NCI-H748 treated with DMSO at 0.1 percent for 48 hours (cell line): ENCODE results near the gene MYL10.

Experiments used
- DNase-seq: peaks from one replicate; lab custom pipeline; 2025; lab: John Stamatoyannopoulos, UW

Gene MYL10

DNA sequence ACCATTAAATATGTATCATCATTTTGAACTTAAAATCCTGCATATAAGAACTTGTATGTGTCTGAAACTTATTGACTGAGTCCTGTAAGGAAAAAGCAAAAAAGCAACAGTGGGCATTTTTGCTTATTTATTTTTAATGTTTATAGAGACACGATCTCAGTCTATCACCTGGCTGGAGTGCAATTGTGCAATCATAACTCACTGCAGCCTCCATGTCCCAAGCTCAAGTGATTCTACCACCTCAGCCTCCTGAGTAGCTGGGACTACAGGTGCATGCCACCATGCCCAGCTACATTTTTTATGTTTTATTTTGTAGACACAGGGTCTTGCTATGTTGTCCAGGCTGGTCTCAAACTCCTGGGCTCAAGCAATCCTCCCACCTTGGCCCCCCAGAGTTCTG, 32.2 kb downstream of the MYL10 start:
- no peak for DNase-seq

DNA sequence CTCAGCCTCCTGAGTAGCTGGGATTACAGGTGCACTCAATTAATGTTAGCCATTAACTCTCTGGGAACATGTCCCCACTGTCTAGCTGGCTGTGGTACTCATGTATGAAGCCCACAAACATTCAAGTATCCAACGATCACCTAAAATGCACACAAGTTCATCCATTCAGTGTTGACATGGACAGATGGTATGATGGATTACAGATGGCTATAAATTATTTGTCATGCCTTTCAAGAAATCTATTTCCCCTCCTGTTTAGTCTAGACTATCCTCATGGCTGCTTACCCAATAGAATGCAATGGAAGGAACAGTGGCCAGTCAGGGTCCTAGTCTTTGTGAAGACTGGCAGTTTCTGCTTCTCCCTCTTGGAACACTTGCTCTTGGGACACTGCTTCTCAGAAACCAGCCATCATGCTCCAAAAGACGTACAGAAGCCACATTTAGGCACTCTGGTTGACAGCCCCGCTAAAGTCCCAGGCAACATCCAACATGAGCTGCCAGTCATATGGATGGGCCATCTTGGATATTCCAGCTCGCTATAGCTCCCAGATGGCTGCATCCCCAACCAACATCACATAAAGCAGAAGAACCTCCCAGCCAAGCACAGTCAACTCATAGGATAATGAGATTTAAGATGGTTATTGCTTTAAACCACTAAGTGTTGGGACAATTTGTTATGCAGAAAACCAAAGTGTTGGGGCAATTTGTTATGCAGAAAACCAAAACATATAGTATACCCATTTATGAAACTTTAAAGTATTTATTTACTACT, 33.1 kb downstream of the MYL10 start:
- no peak for DNase-seq

DNA sequence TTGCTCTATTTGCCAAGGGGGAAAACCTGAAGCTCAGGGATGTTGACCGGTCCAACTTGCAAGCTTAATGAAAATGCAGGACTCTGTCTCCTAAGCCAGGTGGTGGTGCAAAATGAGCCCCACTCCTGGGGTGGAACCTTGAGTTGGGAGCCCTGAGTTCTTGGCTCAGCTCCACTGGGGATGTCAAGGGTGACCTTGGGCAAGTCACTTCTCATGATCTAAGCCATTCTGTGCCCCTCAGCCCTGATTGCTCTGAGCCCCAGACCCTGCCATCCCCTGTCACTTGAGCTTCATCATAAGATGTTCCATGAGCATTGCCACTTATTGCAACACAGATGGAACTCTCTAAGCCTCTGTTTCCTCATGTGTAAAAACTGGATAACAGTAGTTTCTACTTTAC, 33.9 kb downstream of the MYL10 start:
- no peak for DNase-seq

DNA sequence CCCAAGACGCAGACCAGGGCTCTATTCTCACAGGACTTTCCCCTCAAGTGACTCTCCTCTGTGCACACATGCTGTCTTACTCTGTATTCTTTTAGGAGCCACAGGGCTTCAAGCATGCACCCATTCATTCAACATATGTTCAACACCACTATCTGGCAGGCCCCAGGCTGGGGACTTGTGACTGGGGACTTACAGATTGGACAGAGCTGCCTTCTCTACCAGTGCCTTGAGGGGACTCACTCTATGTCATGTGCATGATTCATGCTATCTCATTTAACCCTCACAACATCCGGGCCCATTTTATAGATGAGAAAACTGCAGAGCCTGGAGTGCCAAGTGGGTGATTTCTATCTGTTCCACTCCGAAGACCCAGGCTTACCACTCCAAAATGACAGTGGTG, 34.3 kb downstream of the MYL10 start:
- no peak for DNase-seq

DNA sequence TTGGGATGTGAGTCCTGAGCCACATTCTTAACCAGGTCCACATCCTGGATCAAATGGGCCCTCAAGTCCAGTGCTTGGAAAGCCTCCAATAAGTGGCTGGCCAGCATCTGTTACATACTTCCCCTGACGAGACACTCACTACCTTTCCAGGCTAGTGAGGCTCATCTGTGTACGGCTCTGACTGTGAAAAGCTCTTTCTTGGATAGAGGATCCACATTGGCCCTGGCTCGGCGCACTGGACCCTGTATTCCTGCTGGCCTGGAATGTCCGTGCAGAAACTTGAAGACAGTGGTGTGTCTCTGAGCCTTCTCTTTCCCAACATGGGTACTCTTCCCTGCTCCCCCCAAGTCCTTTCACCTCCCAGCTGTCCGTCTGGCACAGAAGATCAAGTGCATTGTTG, 35.5 kb downstream of the MYL10 start:
- DNase-seq = no peak

DNA sequence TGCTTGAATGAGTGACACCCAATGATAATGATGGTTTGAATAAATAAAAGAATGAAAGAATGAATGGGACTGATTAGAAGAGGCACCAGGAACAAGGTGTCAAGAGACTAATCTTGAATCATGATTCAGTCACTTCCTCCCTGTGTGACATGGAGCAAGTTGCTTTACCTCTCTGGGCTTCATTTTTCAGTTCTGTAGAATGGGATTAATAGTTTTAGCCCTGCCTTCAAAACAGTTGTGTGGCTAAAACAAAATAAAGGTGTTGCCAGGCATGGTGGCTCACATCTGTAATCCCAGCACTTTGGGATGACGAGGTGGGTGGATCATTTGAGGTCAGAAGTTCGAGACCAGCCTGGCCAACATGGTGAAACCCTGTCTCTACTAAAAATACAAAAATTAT, 37.6 kb downstream of the MYL10 start:
- DNase-seq = no peak

DNA sequence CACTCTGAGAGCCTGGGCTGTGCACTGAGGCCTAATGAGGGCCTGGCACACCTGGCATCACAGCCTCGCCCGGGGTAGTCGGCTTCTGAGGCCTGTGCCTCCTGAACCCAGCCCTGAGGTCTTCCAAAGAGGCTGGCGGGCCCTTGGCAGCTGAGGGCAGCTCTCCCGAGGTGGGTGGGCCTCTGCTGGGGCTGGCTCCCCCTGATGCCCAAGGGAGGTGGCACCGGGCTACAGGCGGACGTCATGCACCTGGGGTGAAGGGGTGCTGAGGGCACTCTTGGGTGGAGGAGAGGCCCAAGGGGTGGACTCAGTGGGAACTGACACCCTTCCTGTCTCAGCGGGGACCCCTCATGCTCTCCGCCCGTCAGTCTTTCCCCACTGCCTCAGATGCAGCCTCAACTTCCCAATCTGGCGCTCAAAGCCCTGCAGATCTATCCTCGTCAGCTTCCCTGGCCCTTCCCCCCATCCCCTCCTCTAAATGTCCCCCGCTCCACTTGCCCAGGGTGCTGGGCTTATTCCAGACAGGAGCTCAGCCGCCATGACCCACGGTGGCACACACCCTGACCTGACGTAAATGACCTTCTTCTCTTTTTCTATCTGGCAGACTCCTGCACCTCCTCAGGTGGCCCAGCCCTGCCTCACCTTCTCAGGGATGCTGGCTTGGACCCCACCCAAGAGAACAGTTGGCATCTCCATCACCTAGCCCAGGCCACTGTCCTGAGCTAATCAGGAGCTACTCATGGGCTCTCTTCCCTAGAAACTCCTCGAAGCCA, 38.2 kb downstream of the MYL10 start:
- DNase-seq = no peak

DNA sequence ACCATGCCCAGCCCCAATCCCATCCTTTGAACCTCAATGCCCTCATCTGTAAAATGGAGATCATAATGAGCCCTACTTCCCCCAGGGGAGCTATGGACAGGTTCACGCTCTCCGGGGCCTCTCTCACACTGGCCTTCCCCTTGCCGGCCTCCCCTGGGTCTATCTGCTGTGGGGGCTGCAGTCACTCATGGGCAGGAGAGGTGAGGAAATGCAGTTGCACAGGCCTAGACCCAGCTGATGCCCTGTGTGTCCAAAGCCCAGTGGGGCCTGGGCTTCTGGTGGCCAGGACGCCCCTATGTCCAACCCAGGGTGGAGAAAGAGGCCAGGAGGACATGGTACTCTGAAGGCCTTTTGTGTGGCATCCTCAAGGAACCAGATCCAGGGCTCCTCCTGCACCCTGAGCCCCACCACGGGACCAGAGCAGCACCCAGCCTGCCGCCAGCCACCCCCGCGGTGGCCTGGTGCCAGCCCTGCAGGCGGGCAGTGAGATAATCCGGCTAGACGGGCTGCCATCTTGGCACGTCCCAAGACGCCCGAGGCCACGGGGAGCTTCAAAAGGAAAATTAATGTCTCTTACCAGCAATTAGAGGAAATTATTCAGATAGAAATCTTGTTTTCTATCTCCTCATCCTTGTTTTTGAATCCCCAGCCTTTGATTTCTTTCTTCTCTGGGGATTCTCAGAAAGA, 39.0 kb downstream of the MYL10 start:
- DNase-seq = no peak

DNA sequence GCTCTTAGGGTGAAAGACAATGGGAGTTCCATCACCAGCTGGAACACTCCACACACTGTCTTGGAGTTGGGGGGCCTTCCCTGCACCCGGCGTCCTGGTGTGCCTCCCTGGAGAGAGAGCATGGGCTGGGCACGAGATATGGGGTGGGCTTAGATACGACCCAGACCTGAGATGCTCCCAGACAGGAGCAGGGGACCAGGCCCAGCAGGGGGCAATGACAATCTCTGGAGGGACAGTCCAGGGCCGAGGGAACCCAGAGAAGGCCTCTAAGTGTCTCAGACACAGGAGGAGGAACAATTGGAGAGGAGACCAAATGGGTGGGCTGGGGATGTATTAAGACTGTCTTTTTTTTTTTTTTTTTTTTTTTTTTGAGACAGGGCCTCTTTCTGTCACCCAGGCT, 40.0 kb downstream of the MYL10 start:
- DNase-seq = no peak

DNA sequence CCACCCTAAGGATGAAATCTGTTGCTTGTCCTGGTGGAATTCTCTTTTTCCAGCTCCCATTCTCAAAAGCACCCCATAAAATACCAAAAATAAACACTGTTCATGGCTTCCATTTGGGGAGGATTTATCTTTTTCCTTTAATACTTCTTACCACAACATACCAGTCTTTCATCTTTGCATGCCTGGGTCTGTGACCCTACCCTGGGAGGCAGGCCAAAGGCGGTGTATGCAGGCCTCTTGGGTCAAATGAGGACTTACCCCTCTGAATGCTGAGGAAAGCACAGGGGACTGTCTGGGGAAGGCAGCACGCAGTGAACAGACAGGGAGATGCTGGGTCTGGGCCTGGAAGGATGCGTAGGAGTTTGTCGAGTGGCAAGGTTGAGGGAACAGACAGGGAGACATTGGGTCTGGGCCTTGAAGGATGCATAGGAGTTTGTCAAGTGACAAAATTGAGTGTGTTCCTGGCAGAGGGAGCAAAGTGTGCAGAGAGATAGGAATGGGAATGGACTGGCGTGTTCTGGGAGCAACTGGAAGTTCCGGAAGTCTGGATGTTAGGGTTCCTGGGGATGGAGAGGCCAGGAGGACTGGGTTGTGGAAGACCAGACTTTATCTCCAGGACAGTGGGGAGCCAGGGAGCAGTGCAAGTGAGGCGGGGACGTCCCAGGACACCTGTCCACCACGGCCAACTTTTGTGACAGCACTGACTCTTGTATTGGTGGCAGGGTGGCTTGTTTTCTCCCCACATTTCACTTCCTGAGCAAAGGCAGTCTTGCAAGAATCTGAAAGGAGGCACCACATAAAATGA, 40.8 kb downstream of the MYL10 start:
- DNase-seq = no peak

DNA sequence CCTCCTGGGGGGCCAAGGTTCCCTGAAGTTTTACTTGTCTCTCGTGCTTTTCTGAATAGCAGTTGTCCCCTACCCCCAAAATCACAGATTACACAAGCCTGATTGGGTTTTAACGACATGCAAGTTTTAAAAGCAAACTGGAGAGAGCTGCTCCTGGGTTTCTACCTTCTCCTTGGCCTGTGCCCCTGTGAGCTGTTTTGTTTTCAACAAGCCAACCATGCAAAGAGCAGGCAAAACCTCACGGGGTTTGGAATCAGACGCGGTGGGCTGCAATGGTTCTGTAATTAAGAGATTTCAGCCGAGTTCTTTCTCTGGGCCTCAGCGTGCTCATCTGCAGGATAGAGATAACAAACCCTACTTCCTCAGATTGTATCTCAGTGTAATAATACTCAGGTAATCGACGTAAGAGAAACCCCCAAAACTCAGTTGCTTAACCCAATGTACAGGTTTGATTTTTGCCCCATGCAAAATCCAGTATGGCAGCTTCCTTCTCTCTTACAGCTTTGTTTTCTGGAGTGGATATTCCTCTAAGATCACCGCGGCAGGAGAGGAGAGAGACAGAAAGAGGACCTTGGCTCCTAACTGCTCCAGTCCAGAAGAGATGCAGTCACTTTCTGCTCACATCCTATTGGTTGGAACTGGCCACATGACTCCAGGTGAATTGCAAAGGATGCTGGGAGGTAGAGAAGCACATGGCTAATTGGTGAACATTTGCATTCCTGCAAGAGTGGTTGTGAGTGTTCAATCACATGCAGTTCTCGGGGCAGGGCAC, 42.0 kb downstream of the MYL10 start:
- DNase-seq = no peak

DNA sequence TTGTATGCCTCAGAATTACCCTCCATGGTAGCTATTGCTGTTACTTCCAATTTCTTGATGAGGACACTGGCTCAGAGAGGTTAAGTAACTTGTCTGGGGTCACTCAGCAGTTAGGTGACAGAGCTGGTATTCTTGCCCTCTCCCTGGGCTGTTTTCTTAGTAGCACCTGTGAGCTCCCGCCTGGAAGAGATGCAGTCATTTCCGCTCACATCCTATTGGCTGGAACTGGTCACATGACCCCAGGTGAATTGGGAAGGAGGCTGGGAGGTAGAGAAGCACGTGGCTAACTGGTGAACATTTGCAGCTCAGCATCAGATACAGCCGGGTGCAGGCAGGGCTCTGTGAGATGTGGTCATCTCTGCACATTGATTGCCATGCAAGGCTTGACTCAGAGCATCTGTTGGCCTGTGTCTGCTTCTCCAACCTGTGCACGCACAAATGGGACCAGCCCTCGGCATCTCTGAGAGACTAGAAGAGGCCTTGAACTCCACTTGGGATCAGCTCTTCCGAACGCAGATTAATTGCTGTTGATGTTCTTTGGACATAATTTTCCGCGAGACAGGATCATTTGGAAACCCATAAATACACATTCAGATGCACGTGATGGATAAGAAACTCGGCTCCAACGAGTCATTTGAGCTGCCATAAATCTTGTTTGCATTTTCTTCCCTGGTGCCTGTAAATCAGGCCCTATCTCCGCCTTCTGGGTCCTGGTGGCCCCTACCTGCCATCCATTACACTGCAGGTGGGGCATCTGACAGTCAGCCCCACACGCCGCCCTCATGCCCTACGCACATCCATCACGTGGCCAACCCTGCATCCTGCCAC, 42.8 kb downstream of the MYL10 start:
- DNase-seq = no peak

DNA sequence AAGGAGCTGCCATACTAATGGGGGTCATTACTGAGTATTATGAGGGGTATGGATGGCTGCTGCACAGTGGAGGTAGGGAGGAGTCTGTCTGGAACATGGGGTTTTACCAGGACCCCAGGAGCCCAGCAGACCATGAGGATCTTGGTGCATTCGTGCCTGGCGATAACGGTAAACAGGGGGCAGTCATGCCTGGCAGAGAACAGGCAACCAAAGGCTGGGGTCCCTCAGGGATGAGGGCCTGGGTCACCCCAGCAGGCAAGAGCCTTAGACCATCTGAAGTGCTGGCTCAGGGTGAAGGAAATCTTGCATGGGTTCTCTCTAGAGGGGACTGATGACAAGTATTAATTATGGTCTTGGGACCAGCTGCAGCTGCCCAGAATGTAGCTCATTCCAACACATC, 46.1 kb downstream of the MYL10 start:
- DNase-seq = no peak

DNA sequence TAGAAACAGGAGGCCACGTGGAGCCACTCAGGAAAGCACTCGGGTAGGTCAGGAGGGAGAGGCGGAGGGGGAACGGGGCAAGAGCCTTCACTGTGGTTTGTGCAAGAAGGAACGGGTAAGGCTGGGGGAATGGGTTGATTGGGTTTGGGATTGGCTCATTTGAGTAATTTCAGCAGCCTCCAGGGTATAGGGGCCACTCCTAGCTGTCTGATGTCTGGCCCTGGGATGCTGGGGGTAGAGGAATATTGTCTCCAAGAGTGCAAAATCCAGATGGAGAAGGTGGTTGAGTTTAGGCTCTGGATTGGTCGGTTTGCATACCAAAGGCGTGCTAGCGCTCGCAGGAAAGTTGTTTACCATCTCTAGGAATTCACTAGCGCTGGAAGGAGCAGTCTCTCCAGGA, 47.2 kb downstream of the MYL10 start:
- no peak for DNase-seq

DNA sequence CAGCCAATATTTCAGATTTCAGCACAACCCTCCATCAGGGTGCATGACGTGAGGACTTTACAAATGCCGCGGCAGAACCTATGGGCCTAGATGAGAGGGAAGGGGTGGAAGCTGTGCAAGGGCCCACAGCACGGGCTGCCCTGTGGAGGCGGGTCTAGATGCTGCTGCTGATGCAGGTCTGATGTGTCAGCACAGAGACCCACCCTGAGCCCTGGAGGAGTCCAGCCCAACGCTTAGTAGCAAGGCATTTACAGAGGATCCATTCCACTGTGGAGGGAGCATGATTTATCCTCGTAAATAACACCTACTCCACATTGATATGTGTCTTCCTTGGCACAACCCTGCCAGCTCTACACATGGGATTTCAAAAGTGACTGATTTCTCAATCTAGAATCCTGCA, 48.5 kb downstream of the MYL10 start:
- no peak for DNase-seq

DNA sequence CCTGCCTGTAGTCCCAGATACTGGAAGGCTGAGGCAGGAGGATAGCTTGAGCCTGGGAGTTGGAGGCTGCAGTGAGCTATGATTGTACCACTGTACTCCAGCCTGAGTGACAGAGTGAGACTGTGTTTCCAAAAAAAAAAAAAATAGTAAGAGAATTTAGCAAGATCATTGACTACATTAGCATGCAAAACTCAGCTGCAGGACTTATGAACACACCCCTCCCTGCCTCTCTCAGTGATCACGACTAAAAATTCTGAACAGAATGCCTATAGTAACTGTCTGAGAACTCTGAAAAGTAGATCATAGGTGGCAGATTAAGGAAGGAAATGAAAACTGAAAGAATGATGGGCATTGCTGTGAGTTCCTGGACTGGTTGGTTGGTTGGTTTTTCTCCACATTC, 50.5 kb downstream of the MYL10 start:
- DNase-seq = no peak

DNA sequence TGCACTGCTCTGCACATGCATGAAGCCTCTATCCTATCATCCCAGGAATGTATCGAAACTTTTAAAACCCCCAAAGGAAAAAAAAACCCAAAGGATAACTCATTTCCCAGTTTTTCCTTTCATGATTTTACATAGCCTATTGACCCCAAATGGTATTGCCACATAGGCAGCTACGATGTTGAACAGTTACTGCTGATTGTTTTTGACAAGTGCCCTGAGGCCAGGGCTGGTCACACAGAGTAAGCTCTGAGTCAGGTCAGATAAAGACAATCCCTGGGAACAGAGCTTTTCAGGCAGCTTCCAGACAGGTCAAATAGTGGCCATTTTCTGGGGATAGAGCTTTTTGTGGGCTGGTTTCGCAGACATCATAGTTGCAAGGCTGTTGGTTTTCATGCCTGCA, 52.1 kb downstream of the MYL10 start:
- no peak for DNase-seq

DNA sequence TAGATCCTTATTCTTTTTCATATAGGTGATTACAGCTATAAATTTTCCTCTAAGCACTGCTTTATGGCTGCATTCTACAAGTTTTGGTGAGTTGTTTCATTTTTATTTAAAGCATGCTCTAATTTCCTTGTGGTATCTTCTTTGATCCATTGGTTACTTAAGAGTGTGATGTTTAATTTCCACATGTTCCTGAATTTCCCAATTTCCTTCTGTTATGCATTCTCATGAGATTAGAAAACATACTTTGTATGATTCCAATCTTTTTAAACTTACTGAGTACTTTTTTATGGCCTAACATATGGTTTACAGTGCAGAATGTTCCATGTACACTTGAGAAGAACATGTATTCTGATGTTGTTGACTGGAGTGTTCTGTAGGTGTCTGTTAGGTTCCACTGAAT, 53.4 kb downstream of the MYL10 start:
- DNase-seq = no peak

DNA sequence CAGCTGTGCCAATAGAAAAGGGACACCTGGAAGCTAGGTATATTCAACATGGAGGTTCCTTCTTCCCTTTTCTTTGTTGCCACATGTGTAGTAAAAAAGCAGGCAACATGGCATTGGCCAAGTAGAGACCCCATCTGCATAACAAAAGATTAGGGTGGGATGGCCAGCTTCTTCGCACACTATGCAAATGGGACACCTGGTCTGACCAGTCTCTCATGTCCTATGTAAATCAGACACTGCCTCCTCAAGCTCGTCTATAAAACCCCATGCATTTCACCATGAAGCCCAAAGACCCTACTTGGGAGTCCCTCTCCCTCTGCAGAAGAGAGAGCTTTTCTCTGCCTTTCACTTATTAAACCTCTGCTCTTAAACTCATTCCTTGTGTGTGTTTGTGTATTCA, 53.9 kb downstream of the MYL10 start:
- DNase-seq = peak; percentile 53

DNA sequence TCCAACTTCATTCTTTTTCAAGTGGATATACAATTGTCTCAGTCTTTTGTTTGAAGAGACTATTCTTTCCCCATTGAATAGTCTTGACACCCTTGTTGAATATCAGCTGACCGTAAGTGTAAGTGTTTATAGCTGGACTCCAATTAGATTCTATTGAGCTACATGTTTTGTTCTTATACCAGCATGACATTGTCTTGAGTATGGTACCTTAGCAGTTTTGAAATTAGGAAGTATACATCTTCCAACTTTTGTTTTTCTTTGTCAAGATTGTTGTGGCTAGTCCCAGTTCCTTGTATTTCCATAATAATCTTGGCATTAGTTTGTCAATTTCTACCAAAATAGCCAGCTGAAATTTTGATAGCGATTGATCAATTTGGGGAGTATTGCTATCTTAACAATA, 56.9 kb downstream of the MYL10 start:
- no peak for DNase-seq

DNA sequence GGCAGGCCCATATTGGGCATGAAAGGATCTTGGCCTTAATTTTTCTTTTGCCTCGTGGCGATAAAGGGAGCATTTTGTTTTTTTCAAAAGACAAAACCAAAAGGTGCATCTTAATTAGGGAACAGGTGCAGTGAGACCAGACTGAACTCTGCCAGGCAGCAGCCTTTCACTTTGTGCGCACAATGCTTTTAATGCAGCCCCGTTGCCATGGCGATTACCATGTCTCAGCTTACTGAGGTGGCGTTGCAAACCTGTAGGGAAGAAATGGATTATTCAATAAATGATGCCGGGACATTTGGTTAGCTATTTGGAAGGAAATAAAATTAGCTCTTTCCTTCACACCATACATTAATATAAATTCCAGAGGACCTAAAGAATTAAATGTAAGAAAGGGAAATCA, 61.9 kb downstream of the MYL10 start:
- peak; percentile 51 for DNase-seq
